GM23338 (cell line): ENCODE results near the gene WDR38. TPM values are rescaled to one million over a fixed set of nuclear protein-coding genes. Genes with fewer than 3 reads are reported as not detected.
A peak's percentile ranks its signal among the peaks of the same experiment; 100 is the strongest.

Experiments used
- ATAC-seq: fragments of 200-7000 bp; cut with Tn5 transposase; 3 replicates; pipeline ENCODE4 v1.9.1; 2020
- DNase-seq: peaks from one replicate; pipeline ENCODE4 v3.0.0-alpha.2; 2015; ENCODE audit warnings: low spot score
- H2AFZ ChIP-seq: fragments of 200-600 bp; sonication (generic); 2 replicates; pipeline ENCODE4 v1.8.0; 2016; ENCODE audit warnings: antibody characterized with exemption, mild to moderate bottlenecking, moderate library complexity
- H3F3A ChIP-seq: fragments of 200-600 bp; sonication (generic); replicated peaks from 2 replicates; pipeline ENCODE4 v1.8.0; 2017; ENCODE audit warnings: antibody characterized with exemption, mixed run types, low read depth
- H3K27ac ChIP-seq: fragments of 200-600 bp; sonication (generic); 2 replicates; pipeline ENCODE4 v1.6.1; 2016; ENCODE audit warnings: low read depth
- H3K27me3 ChIP-seq: fragments of 200-600 bp; sonication (generic); 2 replicates; pipeline ENCODE4 v1.8.0; 2016; ENCODE audit warnings: mild to moderate bottlenecking, mixed run types, moderate library complexity; ENCODE audit not compliant: insufficient read depth
- H3K36me3 ChIP-seq: fragments of 200-600 bp; sonication (generic); 2 replicates; pipeline ENCODE4 v1.8.0; 2016; ENCODE audit warnings: mild to moderate bottlenecking; ENCODE audit not compliant: insufficient read depth
- H3K4me1 ChIP-seq: fragments of 200-600 bp; sonication (generic); 2 replicates; pipeline ENCODE4 v1.8.0; 2016; ENCODE audit warnings: mild to moderate bottlenecking, moderate library complexity; ENCODE audit not compliant: insufficient read depth
- H3K4me2 ChIP-seq: fragments of 200-600 bp; sonication (generic); 2 replicates; pipeline ENCODE4 v1.7.1; 2017; ENCODE audit warnings: mixed run types
- H3K4me3 ChIP-seq: fragments of 200-600 bp; sonication (generic); 2 replicates; pipeline ENCODE4 v1.6.1; 2016; ENCODE audit warnings: mixed run types
- H3K79me2 ChIP-seq: fragments of 200-600 bp; sonication (generic); replicated peaks from 2 replicates; pipeline ENCODE4 v1.8.0; 2017; ENCODE audit warnings: mild to moderate bottlenecking; ENCODE audit not compliant: insufficient read depth
- H3K9me2 ChIP-seq: fragments of 200-600 bp; sonication (generic); 2 replicates; pipeline ENCODE4 v1.8.0; 2017; ENCODE audit not compliant: insufficient read depth
- H4K20me1 ChIP-seq: fragments of 200-600 bp; sonication (generic); replicated peaks from 2 replicates; pipeline ENCODE4 v1.8.0; 2017; ENCODE audit warnings: mild to moderate bottlenecking; ENCODE audit not compliant: insufficient read depth
- H3K27ac Mint-ChIP-seq: 2 replicates; pipeline ENCODE4 v1.8.0; 2020; ENCODE audit warnings: inconsistent platforms, mild to moderate bottlenecking, moderate library complexity, mixed read lengths
- H3K27me3 Mint-ChIP-seq: 3 replicates; pipeline ENCODE4 v1.8.0; 2022; ENCODE audit warnings: low read depth, mild to moderate bottlenecking, moderate library complexity, mixed read lengths, inconsistent platforms; ENCODE audit not compliant: insufficient read depth, poor library complexity
- H3K36me3 Mint-ChIP-seq: 3 replicates; pipeline ENCODE4 v1.8.0; 2021; ENCODE audit warnings: low read depth, mild to moderate bottlenecking, inconsistent platforms, moderate library complexity, mixed read lengths
- H3K4me1 Mint-ChIP-seq: 3 replicates; pipeline ENCODE4 v1.8.0; 2020; ENCODE audit warnings: mild to moderate bottlenecking, inconsistent platforms, mixed read lengths
- H3K4me3 Mint-ChIP-seq: 3 replicates; pipeline ENCODE4 v1.8.0; 2021; ENCODE audit warnings: moderate library complexity, mild to moderate bottlenecking, inconsistent platforms, mixed read lengths
- H3K9me3 Mint-ChIP-seq: 3 replicates; pipeline ENCODE4 v1.8.0; 2020; ENCODE audit warnings: moderate library complexity, mild to moderate bottlenecking, inconsistent platforms, mixed read lengths
- CREB1 ChIP-seq: fragments of 250-450 bp; sonication (Bioruptor Pico); IDR thresholded peaks from 2 replicates; pipeline ENCODE4 v1.5.0; 2020; ENCODE audit warnings: low read depth, mild to moderate bottlenecking, moderate library complexity
- EZH2phosphoT487 ChIP-seq: fragments of 200-600 bp; sonication (generic); IDR thresholded peaks from one replicate; pipeline ENCODE4 v1.8.1; 2018; ENCODE audit warnings: antibody characterized with exemption; ENCODE audit not compliant: unreplicated experiment
- JUNB ChIP-seq: IDR thresholded peaks from one replicate; pipeline ENCODE4 v1.6.1; 2016; ENCODE audit warnings: antibody characterized with exemption; ENCODE audit not compliant: unreplicated experiment
- NANOG ChIP-seq: IDR thresholded peaks from 2 replicates; pipeline ENCODE4 v1.6.1; 2016; ENCODE audit warnings: antibody characterized with exemption, borderline replicate concordance
- POLR2AphosphoS5 ChIP-seq: IDR thresholded peaks from 2 replicates; pipeline ENCODE4 v1.6.1; 2016; ENCODE audit warnings: antibody characterized with exemption, low read depth
- STAT1 ChIP-seq: IDR thresholded peaks from one replicate; pipeline ENCODE4 v1.6.1; 2016; ENCODE audit warnings: antibody characterized with exemption; ENCODE audit not compliant: unreplicated experiment
- ZNF114 ChIP-seq: fragments of 250-450 bp; sonication (Bioruptor Pico); IDR thresholded peaks from 2 replicates; pipeline ENCODE4 v1.5.0; 2020; ENCODE audit warnings: mild to moderate bottlenecking, moderate library complexity
- polyA plus RNA-seq: library from polyadenylated mRNA; unstranded; fragments of >200 nt; fragmentation: Nextera tagmentation; extraction: Ambion mirVana; gene quantifications from 2 replicates; pipeline ENCODE4 v1.2.1, GENCODE V29; 2016
- total RNA-seq: library from RNA; depleted of rRNA; stranded (reverse); fragments of >200 nt; shearing (Covaris generic); gene quantifications from 2 replicates; pipeline ENCODE4 v1.2.3, GENCODE V29; 2014
- TF ChIP-seq, protein P1 (sequence below): IDR thresholded peaks from one replicate; pipeline ENCODE4 v1.6.1; 2018; ENCODE audit warnings: antibody characterized with exemption; ENCODE audit not compliant: unreplicated experiment
- TF ChIP-seq, protein P2 (sequence below), 2 experiments: fragments of 200-600 bp in 1 of 2; sonication (generic) in 1 of 2; conservative IDR thresholded peaks; 2 replicates each; pipeline versions ENCODE4 v1.5.1 to v1.6.1; 2016 to 2017; ENCODE audit warnings: antibody characterized with exemption in 2 of 2, low read depth in 2 of 2, mild to moderate bottlenecking in 2 of 2, moderate library complexity in 1 of 2
- TF ChIP-seq, protein P3 (sequence below): IDR thresholded peaks from 2 replicates; pipeline ENCODE4 v1.6.1; 2016; ENCODE audit warnings: antibody characterized with exemption

The WDR38 gene
- total and polyA plus RNA-seq, 2 experiments from 2014 or later = not detected

DNA sequence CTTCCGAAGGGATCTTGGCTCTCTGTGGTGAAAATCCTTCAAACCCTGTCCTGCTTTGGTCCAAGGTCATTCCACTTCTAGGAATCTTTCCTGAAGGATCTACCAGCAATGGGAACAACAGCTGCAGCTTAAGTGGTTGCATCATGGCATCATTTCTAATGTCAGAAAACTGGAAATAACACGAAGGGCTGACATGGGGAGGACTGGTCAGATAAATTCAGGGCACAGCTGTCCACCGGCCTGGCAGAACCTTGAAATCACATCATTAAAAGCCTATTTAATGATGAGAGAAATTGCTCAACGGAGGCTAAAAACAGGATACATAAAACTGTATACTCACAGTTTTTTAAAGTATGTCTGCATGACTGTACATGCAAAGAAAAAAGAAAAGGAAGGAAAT is 48.1 kb upstream of the WDR38 start:
- Histone ChIP-seq H3K79me2 (no peaks in the 10 kb centered on the region), H3K27ac (no peak overlapping the region), H3K4me3 (no peak overlapping the region), H3K36me3 (no peaks in the 10 kb centered on the region), H3K4me2 (no peak overlapping the region), H3K4me1 (no peaks in the 10 kb centered on the region), H3K27me3 (no peaks in the 10 kb centered on the region), H4K20me1 (no peaks in the 10 kb centered on the region), H2AFZ (no peak overlapping the region), H3K9me2 (no peaks in the 10 kb centered on the region), H3F3A (0 out of 2 replicates have a peak, but pooled peaks cover 3% of the 10 kb centered on the region)
- Mint-ChIP-seq H3K27ac (no peak overlapping the region), H3K36me3 (no peaks in the 10 kb centered on the region; the same call in 2 of the 3 replicates), H3K27me3 (peaks cover 5% of the 10 kb centered on the region), H3K9me3 (no peaks in the 10 kb centered on the region), H3K4me1 (peaks cover 7% of the 10 kb centered on the region; the same call in 2 of the 3 replicates), H3K4me3 (no peak overlapping the region)
- DNase-seq (no peak), ATAC-seq (no peak)
- TF ChIP-seq, protein P1, sequence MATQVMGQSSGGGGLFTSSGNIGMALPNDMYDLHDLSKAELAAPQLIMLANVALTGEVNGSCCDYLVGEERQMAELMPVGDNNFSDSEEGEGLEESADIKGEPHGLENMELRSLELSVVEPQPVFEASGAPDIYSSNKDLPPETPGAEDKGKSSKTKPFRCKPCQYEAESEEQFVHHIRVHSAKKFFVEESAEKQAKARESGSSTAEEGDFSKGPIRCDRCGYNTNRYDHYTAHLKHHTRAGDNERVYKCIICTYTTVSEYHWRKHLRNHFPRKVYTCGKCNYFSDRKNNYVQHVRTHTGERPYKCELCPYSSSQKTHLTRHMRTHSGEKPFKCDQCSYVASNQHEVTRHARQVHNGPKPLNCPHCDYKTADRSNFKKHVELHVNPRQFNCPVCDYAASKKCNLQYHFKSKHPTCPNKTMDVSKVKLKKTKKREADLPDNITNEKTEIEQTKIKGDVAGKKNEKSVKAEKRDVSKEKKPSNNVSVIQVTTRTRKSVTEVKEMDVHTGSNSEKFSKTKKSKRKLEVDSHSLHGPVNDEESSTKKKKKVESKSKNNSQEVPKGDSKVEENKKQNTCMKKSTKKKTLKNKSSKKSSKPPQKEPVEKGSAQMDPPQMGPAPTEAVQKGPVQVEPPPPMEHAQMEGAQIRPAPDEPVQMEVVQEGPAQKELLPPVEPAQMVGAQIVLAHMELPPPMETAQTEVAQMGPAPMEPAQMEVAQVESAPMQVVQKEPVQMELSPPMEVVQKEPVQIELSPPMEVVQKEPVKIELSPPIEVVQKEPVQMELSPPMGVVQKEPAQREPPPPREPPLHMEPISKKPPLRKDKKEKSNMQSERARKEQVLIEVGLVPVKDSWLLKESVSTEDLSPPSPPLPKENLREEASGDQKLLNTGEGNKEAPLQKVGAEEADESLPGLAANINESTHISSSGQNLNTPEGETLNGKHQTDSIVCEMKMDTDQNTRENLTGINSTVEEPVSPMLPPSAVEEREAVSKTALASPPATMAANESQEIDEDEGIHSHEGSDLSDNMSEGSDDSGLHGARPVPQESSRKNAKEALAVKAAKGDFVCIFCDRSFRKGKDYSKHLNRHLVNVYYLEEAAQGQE = no peak
- TF ChIP-seq CREB1 (CRISPR knock-in tag) (no peak), ZNF114 (CRISPR knock-in tag) (no peak)

DNA sequence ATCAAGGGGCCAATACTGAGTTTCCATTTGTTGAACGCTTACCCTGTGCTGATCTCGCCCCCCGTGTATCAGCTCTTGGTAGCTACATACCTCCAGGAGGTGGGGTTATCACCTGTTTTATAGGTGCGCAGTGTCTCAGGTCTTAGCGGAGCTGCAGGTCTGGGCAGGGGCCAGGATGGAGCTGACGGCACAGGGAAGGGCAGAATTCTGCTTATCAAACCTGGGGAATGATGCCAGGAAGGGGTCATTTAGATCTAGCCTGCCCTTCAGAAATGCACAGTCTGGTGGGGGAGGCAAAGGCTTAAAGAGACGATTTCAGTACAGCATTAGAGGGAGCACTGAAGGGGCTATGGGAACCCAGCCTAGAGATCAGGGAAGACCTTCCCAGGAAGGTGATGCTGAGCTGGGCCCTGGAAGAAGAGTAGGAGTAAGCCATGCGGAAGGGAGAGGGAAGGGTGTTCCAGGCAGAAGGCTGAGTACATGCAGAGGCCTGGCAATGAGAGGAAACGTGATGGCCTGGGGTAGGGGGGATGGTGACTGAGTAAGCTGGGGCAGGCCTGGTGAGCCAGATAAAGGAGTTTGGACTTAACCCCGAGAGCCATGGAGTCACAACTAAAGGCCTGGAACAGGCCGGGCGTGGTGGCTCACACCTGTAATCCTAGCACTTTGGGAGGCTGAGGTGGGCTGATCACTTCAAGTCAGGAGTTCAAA is 44.9 kb upstream of the WDR38 start:
- Mint-ChIP-seq H3K4me3 (no peak overlapping the region), H3K9me3 (no peaks in the 10 kb centered on the region), H3K27me3 (peaks cover 8% of the 10 kb centered on the region), H3K4me1 (peaks cover 33% of the 10 kb centered on the region), H3K36me3 (no peaks in the 10 kb centered on the region; the same call in 2 of the 3 replicates), H3K27ac (peak overlapping the region; percentile 6; the same call in 1 of the 2 replicates)
- Histone ChIP-seq H3K4me3 (no peak overlapping the region), H3K4me1 (peaks cover 14% of the 10 kb centered on the region), H3K9me2 (no peaks in the 10 kb centered on the region), H4K20me1 (no peaks in the 10 kb centered on the region), H3K4me2 (no peak overlapping the region), H3K27ac (no peak overlapping the region), H3K27me3 (no peaks in the 10 kb centered on the region), H2AFZ (no peak overlapping the region), H3F3A (0 out of 2 replicates have a peak, but pooled peaks cover 7% of the 10 kb centered on the region), H3K36me3 (no peaks in the 10 kb centered on the region), H3K79me2 (no peaks in the 10 kb centered on the region)
- no peak for DNase-seq
- ATAC-seq = no peak
- no peak for TF ChIP-seq STAT1
- TF ChIP-seq, protein P1 = no peak
- TF ChIP-seq, protein P2, sequence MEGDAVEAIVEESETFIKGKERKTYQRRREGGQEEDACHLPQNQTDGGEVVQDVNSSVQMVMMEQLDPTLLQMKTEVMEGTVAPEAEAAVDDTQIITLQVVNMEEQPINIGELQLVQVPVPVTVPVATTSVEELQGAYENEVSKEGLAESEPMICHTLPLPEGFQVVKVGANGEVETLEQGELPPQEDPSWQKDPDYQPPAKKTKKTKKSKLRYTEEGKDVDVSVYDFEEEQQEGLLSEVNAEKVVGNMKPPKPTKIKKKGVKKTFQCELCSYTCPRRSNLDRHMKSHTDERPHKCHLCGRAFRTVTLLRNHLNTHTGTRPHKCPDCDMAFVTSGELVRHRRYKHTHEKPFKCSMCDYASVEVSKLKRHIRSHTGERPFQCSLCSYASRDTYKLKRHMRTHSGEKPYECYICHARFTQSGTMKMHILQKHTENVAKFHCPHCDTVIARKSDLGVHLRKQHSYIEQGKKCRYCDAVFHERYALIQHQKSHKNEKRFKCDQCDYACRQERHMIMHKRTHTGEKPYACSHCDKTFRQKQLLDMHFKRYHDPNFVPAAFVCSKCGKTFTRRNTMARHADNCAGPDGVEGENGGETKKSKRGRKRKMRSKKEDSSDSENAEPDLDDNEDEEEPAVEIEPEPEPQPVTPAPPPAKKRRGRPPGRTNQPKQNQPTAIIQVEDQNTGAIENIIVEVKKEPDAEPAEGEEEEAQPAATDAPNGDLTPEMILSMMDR (conservative IDR thresholded peaks at IDR 0.05; ENCODE audit: low read depth in 2 of 2) = no peak
- TF ChIP-seq EZH2phosphoT487 = no peak
- TF ChIP-seq, protein P3, sequence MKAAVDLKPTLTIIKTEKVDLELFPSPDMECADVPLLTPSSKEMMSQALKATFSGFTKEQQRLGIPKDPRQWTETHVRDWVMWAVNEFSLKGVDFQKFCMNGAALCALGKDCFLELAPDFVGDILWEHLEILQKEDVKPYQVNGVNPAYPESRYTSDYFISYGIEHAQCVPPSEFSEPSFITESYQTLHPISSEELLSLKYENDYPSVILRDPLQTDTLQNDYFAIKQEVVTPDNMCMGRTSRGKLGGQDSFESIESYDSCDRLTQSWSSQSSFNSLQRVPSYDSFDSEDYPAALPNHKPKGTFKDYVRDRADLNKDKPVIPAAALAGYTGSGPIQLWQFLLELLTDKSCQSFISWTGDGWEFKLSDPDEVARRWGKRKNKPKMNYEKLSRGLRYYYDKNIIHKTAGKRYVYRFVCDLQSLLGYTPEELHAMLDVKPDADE = no peak
- TF ChIP-seq NANOG = no peak
- no peak for TF ChIP-seq POLR2AphosphoS5
- TF ChIP-seq JUNB = no peak
